T-helper 2 cell treated with Interferon-gamma antibody and Interleukin-4, amounts not matched to agents 5 μg/mL and 100 μg/mL, for 36 hours (primary cell): ENCODE results near the gene SRA1.

Source experiments
- DNase-seq: peaks from one replicate; pipeline ENCODE4 v3.0.0; 2021; ENCODE audit warnings: low spot score
- H3K27ac Mint-ChIP-seq: one replicate; pipeline ENCODE4 v1.8.0; 2021; ENCODE audit warnings: mild to moderate bottlenecking, mixed read lengths
- H3K27me3 Mint-ChIP-seq: one replicate; pipeline ENCODE4 v1.8.0; 2021; ENCODE audit warnings: low read depth, mixed read lengths
- H3K36me3 Mint-ChIP-seq: one replicate; pipeline ENCODE4 v1.8.0; 2021; ENCODE audit warnings: low read depth, mixed read lengths
- H3K4me1 Mint-ChIP-seq: one replicate; pipeline ENCODE4 v1.8.0; 2021; ENCODE audit warnings: low read depth, mixed read lengths
- H3K4me3 Mint-ChIP-seq: one replicate; pipeline ENCODE4 v1.8.0; 2022; ENCODE audit warnings: mild to moderate bottlenecking, moderate library complexity, mixed read lengths
- H3K9me3 Mint-ChIP-seq: one replicate; pipeline ENCODE4 v1.8.0; 2021; ENCODE audit warnings: mixed read lengths

SRA1 gene

DNA sequence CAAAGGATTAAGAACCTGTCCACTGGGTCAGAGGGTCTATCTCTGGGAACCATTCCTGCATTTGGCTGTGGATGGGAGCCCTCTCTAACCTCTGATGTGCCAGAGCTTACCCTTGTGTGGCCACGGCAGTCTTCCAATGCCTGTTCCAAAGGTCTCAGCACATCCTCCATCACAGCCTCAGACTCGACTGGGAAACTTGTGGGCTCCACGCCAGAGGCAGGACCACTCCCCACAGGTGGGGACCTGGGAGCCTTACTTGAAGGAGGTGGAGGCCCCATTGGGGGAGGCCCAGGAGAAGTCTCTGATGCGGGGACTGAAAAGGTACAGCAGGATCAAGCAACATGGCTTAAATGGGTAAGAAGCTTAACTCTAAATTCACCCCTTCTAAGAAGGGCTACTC, 5.4 kb downstream of the SRA1 start:
- Mint-ChIP-seq H3K36me3 (peaks cover 58% of the 10 kb centered on the region), H3K27ac (no peak overlapping the region), H3K9me3 (no peaks in the 10 kb centered on the region), H3K4me3 (no peak overlapping the region), H3K4me1 (peaks cover 64% of the 10 kb centered on the region), H3K27me3 (no peaks in the 10 kb centered on the region)
- no peak for DNase-seq

DNA sequence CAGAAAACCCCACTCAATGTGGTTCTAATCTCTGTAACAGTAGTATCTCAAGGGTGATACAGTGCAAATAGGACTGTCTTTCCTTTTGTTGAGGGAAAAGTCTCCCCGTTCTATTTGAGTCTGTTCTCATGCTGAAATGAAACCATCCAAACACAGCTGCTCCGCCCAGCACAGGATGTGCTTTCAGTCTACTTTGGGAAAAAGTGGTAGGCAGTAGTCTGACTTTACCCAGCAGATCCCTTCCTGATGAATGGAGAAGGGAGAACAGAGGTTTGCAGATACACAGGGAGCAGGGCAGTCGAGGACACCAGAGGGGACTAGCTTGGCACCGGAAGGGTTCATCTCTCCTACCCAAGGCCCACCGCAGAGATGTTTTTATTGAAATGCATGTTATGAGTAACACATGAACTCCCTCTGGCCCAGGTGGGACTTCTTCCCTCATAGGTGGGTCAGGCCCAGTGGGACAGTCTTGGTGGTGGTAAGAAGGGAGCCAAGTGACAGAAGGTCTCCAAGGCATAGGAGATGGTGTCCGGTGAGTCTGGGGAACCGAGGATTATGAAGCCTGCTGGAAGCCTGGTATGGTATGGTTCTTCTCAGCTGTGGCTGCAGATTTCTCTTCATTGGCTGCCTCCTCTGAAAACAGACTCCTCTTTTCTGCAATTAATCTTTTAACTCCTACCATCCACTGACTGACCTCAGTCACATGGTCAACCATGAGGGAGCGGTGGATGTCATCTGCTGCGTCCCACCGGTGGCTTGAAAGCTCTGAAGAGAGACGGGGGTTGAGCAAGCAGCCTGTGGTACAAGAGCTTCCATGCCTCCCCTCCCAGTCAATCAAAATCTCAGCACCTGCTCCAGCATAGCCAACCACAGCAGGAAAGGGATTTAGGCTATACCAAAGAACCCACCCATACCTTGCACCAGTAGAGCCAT, 6.9 kb downstream of the SRA1 start:
- Mint-ChIP-seq H3K27ac (peak overlapping the region; percentile 88), H3K36me3 (peaks cover 48% of the 10 kb centered on the region), H3K9me3 (no peaks in the 10 kb centered on the region), H3K4me1 (peaks cover 51% of the 10 kb centered on the region), H3K27me3 (no peaks in the 10 kb centered on the region), H3K4me3 (no peak overlapping the region)
- no peak for DNase-seq

DNA sequence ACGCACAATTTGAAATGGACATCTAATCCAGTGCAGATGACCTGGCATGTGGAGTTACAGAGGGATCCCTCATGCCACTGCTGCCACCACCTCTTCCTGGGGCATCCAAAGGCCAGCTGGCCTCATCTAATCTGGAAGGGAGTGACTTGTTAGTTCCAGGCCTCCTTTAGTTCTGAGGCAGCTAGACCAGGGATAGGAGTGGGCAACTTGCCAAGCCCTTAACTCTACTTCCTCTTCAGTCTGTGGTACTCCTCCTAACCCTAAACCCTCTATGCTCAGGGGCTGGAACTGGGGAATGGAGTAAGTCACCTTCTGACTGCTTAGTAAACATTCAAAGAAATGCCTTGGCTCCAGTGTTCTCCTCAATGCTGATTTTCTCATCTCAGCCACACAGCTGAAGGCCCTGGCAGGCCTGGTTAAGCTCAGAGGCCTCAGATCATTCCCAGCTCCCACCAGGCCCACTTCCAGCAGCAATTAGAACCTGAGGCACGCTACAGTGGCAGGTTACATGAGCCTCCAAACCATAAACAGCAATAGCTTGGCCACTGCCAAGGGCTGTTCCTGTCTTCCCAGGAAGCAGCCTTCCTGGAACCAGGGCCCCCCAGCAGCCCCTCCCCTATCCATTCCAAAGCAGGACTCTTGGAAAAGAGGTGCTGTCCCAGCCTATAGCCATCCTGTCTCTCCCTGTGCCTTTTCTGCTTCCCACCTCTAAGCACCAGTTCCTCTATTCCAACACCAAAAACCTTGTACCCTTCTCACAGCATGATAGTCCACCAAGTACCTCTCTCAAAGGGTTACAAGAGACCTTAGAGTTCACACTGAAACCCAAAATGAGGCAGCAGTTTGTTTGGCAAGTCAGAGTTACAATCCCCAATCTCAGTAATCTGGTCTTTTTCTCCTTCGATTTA, 7.8 kb downstream of the SRA1 start:
- Mint-ChIP-seq H3K4me1 (peaks cover 44% of the 10 kb centered on the region), H3K36me3 (peaks cover 49% of the 10 kb centered on the region), H3K27me3 (no peaks in the 10 kb centered on the region), H3K27ac (peak overlapping the region; percentile 88), H3K9me3 (no peaks in the 10 kb centered on the region), H3K4me3 (peak overlapping the region; percentile 41)
- no peak for DNase-seq

DNA sequence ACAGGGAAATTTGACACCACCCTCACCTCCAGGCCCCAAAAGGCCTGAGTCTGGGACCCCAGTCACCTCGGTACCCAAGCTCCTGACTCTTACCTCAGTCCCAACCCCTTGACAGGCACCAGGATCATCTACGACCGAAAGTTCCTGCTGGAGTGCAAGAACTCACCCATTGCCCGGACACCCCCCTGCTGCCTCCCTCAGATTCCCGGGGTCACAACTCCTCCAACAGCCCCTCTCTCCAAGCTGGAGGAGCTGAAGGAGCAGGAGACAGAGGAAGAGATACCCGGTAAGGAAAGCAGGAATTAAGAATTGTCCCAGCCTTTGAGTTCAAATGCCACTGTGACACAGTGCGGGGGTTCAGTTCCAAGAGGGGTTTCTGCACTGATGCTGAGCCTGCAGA, 8.5 kb downstream of the SRA1 start:
- H3K9me3 Mint-ChIP-seq, result no peaks in the 10 kb centered on the region
- peaks cover 50% of the 10 kb centered on the region for H3K36me3 Mint-ChIP-seq
- no peaks in the 10 kb centered on the region for H3K27me3 Mint-ChIP-seq
- DNase-seq, result no peak
- H3K4me3 Mint-ChIP-seq, result peak overlapping the region; percentile 85
- peaks cover 37% of the 10 kb centered on the region for H3K4me1 Mint-ChIP-seq
- H3K27ac Mint-ChIP-seq, result peak overlapping the region; percentile 89

DNA sequence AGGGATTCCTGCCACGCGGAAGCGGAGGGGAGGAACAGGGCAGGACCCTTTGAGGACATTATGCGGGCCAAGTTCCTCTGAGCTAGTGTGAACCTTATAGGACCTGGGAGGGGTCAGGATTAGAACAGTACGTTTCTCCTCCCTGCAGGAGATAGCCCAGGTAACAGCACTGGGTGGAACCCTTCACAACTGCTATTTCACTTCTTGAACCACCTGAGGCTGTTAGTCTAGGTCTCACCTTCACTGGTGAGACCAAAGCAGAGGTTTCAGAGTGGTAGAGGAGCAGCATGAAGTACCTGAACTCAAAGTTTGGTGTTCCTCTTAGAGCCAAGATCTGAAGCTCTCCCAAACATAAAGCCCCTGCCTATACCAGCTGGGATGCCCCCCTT, 9.0 kb downstream of the SRA1 start:
- Mint-ChIP-seq H3K36me3 (peaks cover 48% of the 10 kb centered on the region), H3K9me3 (no peaks in the 10 kb centered on the region), H3K4me3 (peak overlapping the region; percentile 85), H3K27me3 (no peaks in the 10 kb centered on the region), H3K4me1 (peaks cover 32% of the 10 kb centered on the region), H3K27ac (peak overlapping the region; percentile 89)
- DNase-seq, result no peak

DNA sequence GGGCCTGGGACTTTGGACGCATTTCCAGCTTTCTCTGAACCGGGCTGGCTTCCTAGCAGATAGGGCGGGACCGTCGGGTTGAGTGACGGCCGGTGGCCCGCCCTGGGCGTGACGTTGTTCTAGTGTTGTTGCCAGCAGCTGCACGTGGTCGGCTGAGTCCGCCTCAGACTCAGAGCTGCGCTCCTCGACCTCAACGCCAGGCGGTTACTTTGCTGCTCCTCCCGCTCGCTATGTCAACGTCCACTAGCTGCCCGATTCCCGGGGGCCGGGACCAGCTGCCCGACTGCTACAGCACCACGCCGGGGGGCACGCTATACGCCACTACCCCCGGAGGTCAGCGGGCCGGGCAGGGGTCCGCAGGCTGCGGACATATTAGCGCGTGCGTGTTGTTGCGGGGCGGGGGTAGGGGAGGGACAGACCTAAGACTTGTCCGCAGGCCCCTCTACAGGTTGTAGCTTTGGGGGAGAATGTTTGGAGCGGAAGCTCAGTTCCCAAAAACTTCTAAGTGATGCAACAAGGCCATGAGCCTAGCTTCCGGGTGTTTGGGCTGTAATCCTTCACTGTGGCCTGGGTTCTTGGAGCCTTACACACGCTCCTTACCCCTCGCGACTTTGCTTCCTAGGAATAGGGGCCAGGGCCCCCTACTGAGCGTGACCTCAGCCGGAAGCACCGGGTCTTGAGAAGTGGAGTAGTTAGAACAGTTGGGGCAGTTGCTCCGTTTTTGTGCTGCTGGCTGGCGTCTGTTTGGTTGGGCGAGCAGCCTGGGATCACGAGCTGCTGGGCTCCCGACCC, 9.6 kb downstream of the SRA1 start, which contains the start of gene EIF4EBP3:
Gene EIF4EBP3 (plus strand): TSS at position 155 of the 792 bp plus-strand sequence. CDS start 76 bp downstream, at position 231.
- peaks cover 26% of the 10 kb centered on the region for H3K4me1 Mint-ChIP-seq
- H3K9me3 Mint-ChIP-seq, result no peaks in the 10 kb centered on the region
- peak; percentile 84 for DNase-seq
- peaks cover 47% of the 10 kb centered on the region for H3K36me3 Mint-ChIP-seq
- H3K27ac Mint-ChIP-seq, result peak within 1 kb of the TSS; percentile 89
- peak within 1 kb of the TSS; percentile 85 for H3K4me3 Mint-ChIP-seq
- no peaks in the 10 kb centered on the region for H3K27me3 Mint-ChIP-seq

DNA sequence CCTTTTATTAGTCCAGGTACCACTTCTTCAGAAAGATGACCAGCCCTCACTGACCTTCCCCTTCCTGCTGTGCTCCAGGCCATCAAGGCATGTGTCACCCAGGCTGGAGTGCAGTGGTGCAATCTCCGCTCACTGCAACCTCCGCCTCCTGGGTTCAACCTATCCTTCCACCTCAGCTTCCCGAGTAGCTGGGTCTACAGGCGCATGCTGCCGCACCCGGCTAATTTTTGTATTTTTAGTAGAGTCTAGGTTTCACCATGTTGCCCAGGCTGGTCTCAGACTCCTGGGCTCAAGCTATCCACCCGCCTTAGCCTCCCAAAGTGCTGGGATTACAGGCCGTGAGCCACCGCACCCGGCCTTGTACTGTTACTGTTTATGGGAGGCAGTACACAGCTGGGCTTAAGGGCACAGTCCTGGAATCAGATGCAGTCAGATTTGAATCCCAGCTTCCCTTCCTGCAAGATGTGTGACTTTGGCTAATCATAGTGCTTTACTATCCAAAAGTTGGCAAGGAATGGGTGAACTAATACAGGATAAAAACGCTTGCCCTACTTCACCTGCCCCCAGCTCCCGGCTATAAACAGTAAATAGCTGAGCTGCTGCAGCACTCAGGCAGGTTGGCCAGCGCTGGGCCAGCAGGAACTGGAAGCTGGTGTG, 10.3 kb downstream of the SRA1 start:
- no peak for DNase-seq
- H3K27me3 Mint-ChIP-seq, result no peaks in the 10 kb centered on the region
- H3K36me3 Mint-ChIP-seq, result peaks cover 42% of the 10 kb centered on the region
- H3K4me3 Mint-ChIP-seq, result peak overlapping the region; percentile 85
- peaks cover 26% of the 10 kb centered on the region for H3K4me1 Mint-ChIP-seq
- H3K27ac Mint-ChIP-seq, result peak overlapping the region; percentile 89
- H3K9me3 Mint-ChIP-seq, result no peaks in the 10 kb centered on the region

DNA sequence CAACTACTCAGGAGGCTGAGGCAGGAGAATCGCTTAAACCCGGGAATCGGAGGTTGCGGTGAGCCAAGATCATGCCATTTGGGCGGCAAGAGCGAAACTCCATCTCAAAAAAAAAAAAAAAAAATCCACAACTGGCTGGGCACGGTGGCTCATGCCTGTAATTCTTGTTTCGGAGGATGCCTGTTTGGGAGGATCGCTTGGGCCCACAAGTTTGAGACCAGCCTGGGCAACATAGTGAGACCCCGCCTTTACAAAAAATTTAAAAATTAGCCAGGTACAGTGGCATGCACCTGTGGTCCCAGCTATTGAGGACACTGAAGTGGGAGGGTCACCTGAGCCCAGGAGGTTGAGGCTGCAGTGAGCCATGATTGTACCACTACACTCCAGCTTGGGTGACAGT, 11.7 kb downstream of the SRA1 start:
- H3K4me1 Mint-ChIP-seq, result peaks cover 23% of the 10 kb centered on the region
- no peaks in the 10 kb centered on the region for H3K27me3 Mint-ChIP-seq
- H3K9me3 Mint-ChIP-seq, result no peaks in the 10 kb centered on the region
- no peak overlapping the region for H3K4me3 Mint-ChIP-seq
- no peak overlapping the region for H3K27ac Mint-ChIP-seq
- peaks cover 33% of the 10 kb centered on the region for H3K36me3 Mint-ChIP-seq
- no peak for DNase-seq

DNA sequence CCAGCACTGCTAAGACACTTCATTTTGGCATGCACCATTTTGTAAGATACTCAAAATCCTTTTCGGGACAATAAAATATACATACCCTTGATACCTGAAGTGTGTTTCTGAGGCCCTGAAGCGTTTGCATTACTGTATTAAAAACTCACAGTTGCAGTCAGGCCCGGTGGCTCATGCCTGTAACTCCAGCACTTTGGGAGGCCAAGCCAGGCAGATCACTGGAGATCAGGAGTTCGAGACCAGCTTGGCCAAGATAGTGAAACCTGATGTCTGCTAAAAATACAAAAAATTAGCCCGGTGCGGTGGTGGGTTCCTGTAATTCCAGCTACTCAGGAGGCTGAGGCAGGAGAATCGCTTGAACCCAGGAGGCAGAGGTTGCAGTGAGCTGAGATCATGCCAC, 12.3 kb downstream of the SRA1 start:
- Mint-ChIP-seq H3K9me3 (no peaks in the 10 kb centered on the region), H3K4me1 (peaks cover 19% of the 10 kb centered on the region), H3K36me3 (peaks cover 32% of the 10 kb centered on the region), H3K27ac (peak overlapping the region; percentile 12), H3K27me3 (no peaks in the 10 kb centered on the region), H3K4me3 (no peak overlapping the region)
- no peak for DNase-seq

DNA sequence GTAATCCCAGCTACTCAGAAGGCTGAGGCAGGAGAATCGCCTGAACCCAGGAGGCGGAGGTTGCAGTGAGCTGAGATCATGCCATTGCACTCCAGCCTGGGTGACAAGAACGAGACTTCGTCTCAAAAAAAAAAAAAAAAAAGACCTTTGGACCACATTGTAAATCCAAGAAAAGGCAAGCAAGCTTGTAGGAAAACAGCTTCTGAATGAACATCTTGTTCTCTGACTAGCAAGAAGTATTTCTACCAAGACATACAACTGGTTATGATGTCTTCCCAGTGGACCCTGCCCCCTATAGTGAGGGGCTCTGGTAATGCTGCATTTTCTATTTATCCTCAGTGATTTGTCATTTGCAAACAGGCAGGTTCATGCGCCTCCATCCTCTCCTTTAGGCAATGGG, 14.3 kb downstream of the SRA1 start:
- no peaks in the 10 kb centered on the region for H3K9me3 Mint-ChIP-seq
- peaks cover 4% of the 10 kb centered on the region for H3K4me1 Mint-ChIP-seq
- H3K27ac Mint-ChIP-seq, result no peak overlapping the region
- no peaks in the 10 kb centered on the region for H3K27me3 Mint-ChIP-seq
- no peak for DNase-seq
- no peak overlapping the region for H3K4me3 Mint-ChIP-seq
- peaks cover 36% of the 10 kb centered on the region for H3K36me3 Mint-ChIP-seq

DNA sequence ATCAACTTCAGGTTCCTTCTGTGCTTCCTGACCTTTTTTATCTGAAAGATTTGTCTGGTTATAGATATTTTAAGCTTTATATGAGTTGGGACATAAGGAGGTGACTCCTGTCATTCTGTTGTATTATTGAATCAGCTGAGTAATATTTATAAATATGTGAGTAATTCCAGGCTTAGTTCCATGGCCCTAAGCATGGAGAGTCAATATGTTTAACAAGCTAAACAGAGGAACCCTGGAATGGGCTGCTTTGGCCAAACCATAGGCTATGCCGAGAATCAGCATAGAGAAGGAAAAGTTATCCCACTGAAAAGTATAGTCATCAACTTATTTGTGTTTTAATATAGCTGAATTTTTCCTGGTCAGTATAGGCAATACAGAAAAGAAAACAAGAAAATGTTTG, 17.0 kb downstream of the SRA1 start:
- peaks cover under 1% of the 10 kb centered on the region for H3K4me1 Mint-ChIP-seq
- no peaks in the 10 kb centered on the region for H3K27me3 Mint-ChIP-seq
- H3K4me3 Mint-ChIP-seq, result no peak overlapping the region
- no peak overlapping the region for H3K27ac Mint-ChIP-seq
- peaks cover 53% of the 10 kb centered on the region for H3K36me3 Mint-ChIP-seq
- DNase-seq, result no peak
- no peaks in the 10 kb centered on the region for H3K9me3 Mint-ChIP-seq

DNA sequence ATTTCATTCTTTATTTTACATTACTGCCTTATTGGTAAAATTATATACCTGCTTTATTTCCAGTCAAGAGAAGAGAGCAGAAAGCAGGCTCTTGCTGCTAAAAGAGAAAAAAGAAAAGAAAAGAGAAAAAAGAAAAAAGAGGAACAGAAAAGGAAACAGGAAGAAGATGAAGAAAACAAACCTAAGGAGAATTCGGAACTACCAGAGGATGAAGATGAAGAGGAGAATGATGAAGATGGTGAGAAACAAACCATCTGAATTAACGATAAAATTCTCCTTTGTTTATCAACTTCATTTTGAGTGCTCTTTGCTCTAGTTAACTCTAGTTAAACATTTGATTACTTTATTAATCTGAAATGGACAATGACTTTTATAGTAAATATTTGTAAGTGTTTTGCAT, 33.3 kb downstream of the SRA1 start:
- Mint-ChIP-seq H3K36me3 (peaks cover 37% of the 10 kb centered on the region), H3K27ac (no peak overlapping the region), H3K4me1 (no peaks in the 10 kb centered on the region), H3K27me3 (no peaks in the 10 kb centered on the region), H3K4me3 (no peak overlapping the region), H3K9me3 (peaks cover 4% of the 10 kb centered on the region)
- DNase-seq, result no peak

DNA sequence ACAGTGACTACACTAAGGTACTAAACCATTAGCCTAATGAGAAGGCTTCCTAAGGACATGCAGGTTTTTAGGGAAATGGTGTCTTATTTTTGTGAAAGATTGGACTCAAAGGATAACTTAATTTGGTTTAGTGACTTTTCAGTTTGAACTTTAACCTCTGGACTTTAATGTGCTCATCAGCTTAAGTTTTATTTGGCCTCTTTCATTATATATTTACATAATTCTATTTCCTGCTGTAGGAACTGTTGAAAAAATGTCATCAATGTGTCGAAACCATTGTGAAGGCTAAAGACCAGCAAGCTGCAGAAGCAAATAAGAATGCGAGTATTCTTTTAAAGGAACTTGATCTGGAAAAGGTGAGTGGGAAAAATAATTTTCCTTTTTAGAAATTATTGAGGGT, 44.1 kb downstream of the SRA1 start:
- H3K36me3 Mint-ChIP-seq, result peaks cover 56% of the 10 kb centered on the region
- H3K4me3 Mint-ChIP-seq, result no peak overlapping the region
- no peaks in the 10 kb centered on the region for H3K4me1 Mint-ChIP-seq
- no peaks in the 10 kb centered on the region for H3K9me3 Mint-ChIP-seq
- DNase-seq, result no peak
- no peak overlapping the region for H3K27ac Mint-ChIP-seq
- H3K27me3 Mint-ChIP-seq, result no peaks in the 10 kb centered on the region
